ENCODE measurements around the gene SHTN1. TPM values are rescaled to one million over a fixed set of nuclear protein-coding genes. Genes with fewer than 3 reads are reported as not detected.

The SHTN1 gene
- total and polyA plus RNA-seq, 10 of the 15 experiments (the other 5 are each of a cell fraction or from before 2014, with no cell fraction given): 0.79 to 4.0 (median 2.0) TPM

- TF ChIP-seq EED (IDR thresholded peaks at IDR 0.05; ENCODE audit: low read depth) (no peak), ZBTB11 (CRISPR knock-in tag; IDR thresholded peaks at IDR 0.05) (no peak), USF2 (IDR thresholded peaks at IDR 0.05; ENCODE audit: borderline replicate concordance, low read depth, low read length) (no peak), FOXK2 (IDR thresholded peaks at IDR 0.05) (no peak)
Observed at GRCh38 chr10:116995648-116996047, 9.3 kb downstream of the SHTN1 start (continued).

GRCh38 chr10:116994113-116994890, 10.7 kb downstream of the SHTN1 start:
- ChIA-PET RAD21 (ENCODE audit: unreplicated experiment) (no interaction called here), POLR2A (no interaction called here), CTCF (no interaction called here), SMC1A (ENCODE audit: uncharacterized antibody, unreplicated experiment) (no interaction called here)
- 35% methylated on average over 1 of the region's 1 CpG for WGBS (ENCODE audit: insufficient coverage, insufficient replicate concordance, low lambda C conversion rate, missing lambda C conversion rate)
- H3K9ac ChIP-seq (ENCODE audit: control insufficient read depth, insufficient read depth, low read length): no peak overlapping the region
- DNase-seq (ENCODE audit: low read depth, low spot score): no peak
- H3K9me3 ChIP-seq (replicated peaks; ENCODE audit: control insufficient read depth, insufficient read depth, low read length): no peaks in the 10 kb centered on the region
- in situ Hi-C loops (cut with MboI) (no loop called here), intact Hi-C loops (cut with micrococcal nuclease; ENCODE audit: unreplicated experiment) (loop anchor here (10.0 kb wide), 1 partner anchor 180 kb away; no protein-coding TSS in a partner anchor)
- FAIRE-seq: no peak
- H4K20me1 ChIP-seq (ENCODE audit: control insufficient read depth, insufficient read depth): no peaks in the 10 kb centered on the region
- no peak overlapping the region for H2AFZ ChIP-seq (ENCODE audit: control insufficient read depth, low read depth, low read length)
- peaks cover 0 to 3% of the 10 kb centered on the region in 2 experiments; a peak in 1 of 4 replicates for H3K27me3 ChIP-seq (replicated peaks in 1 of 2; ENCODE audit: control insufficient read depth in 2 of 2, insufficient read depth in 2 of 2, low read length in 1 of 2)
- ATAC-seq: no peak
- no peak overlapping the region for H3K4me3 ChIP-seq
- H3K79me2 ChIP-seq (ENCODE audit: control insufficient read depth, insufficient read depth, low read length): no peaks in the 10 kb centered on the region
- H3K4me1 ChIP-seq (ENCODE audit: control insufficient read depth, insufficient read depth, low read length): no peaks in the 10 kb centered on the region
- no peak overlapping the region for H3K4me2 ChIP-seq (ENCODE audit: control insufficient read depth, insufficient read depth)
- no peaks in the 10 kb centered on the region for H3K36me3 ChIP-seq (ENCODE audit: control insufficient read depth in 2 of 2, insufficient read depth in 2 of 2, low read length in 1 of 2)
- BruUV-seq (replicated peaks): no TSS peak
- H3K27ac ChIP-seq (ENCODE audit: control insufficient read depth, insufficient read depth): no peak overlapping the region
- TF ChIP-seq NR2C1 (IDR thresholded peaks at IDR 0.05) (no peak), GATAD2B (conservative IDR thresholded peaks at IDR 0.05; ENCODE audit: low read depth) (no peak), CHD1 (IDR thresholded peaks at IDR 0.05; ENCODE audit: low read depth, low read length) (no peak), TCF12 (IDR thresholded peaks at IDR 0.05; ENCODE audit: low read depth, low read length) (no peak), CUX1 (IDR thresholded peaks at IDR 0.05; ENCODE audit: insufficient replicate concordance, low read depth, low read length) (no peak), MEF2A (IDR thresholded peaks at IDR 0.05; ENCODE audit: insufficient read depth, low read depth, low read length) (no peak), ASH2L (IDR thresholded peaks at IDR 0.05; ENCODE audit: borderline replicate concordance, low read depth) (no peak)

All from GM12878 (cell line).